GM23338 (cell line): Measurements from ENCODE around the gene FOXP1. TPM values are rescaled to one million over a fixed set of nuclear protein-coding genes. Genes with fewer than 3 reads are reported as not detected.

Experiments
- ATAC-seq: fragments of 200-7000 bp; cut with Tn5 transposase; 3 replicates; pipeline ENCODE4 v1.9.1; 2020
- DNase-seq: peaks from one replicate; pipeline ENCODE4 v3.0.0-alpha.2; 2015; ENCODE audit warnings: low spot score
- H2AFZ ChIP-seq: fragments of 200-600 bp; sonication (generic); 2 replicates; pipeline ENCODE4 v1.8.0; 2016; ENCODE audit warnings: antibody characterized with exemption, mild to moderate bottlenecking, moderate library complexity
- H3F3A ChIP-seq: fragments of 200-600 bp; sonication (generic); replicated peaks from 2 replicates; pipeline ENCODE4 v1.8.0; 2017; ENCODE audit warnings: antibody characterized with exemption, mixed run types, low read depth
- H3K27ac ChIP-seq: fragments of 200-600 bp; sonication (generic); 2 replicates; pipeline ENCODE4 v1.6.1; 2016; ENCODE audit warnings: low read depth
- H3K27me3 ChIP-seq: fragments of 200-600 bp; sonication (generic); 2 replicates; pipeline ENCODE4 v1.8.0; 2016; ENCODE audit warnings: mild to moderate bottlenecking, mixed run types, moderate library complexity; ENCODE audit not compliant: insufficient read depth
- H3K36me3 ChIP-seq: fragments of 200-600 bp; sonication (generic); 2 replicates; pipeline ENCODE4 v1.8.0; 2016; ENCODE audit warnings: mild to moderate bottlenecking; ENCODE audit not compliant: insufficient read depth
- H3K4me1 ChIP-seq: fragments of 200-600 bp; sonication (generic); 2 replicates; pipeline ENCODE4 v1.8.0; 2016; ENCODE audit warnings: mild to moderate bottlenecking, moderate library complexity; ENCODE audit not compliant: insufficient read depth
- H3K4me2 ChIP-seq: fragments of 200-600 bp; sonication (generic); 2 replicates; pipeline ENCODE4 v1.7.1; 2017; ENCODE audit warnings: mixed run types
- H3K4me3 ChIP-seq: fragments of 200-600 bp; sonication (generic); 2 replicates; pipeline ENCODE4 v1.6.1; 2016; ENCODE audit warnings: mixed run types
- H3K79me2 ChIP-seq: fragments of 200-600 bp; sonication (generic); replicated peaks from 2 replicates; pipeline ENCODE4 v1.8.0; 2017; ENCODE audit warnings: mild to moderate bottlenecking; ENCODE audit not compliant: insufficient read depth
- H3K9me2 ChIP-seq: fragments of 200-600 bp; sonication (generic); 2 replicates; pipeline ENCODE4 v1.8.0; 2017; ENCODE audit not compliant: insufficient read depth
- H4K20me1 ChIP-seq: fragments of 200-600 bp; sonication (generic); replicated peaks from 2 replicates; pipeline ENCODE4 v1.8.0; 2017; ENCODE audit warnings: mild to moderate bottlenecking; ENCODE audit not compliant: insufficient read depth
- H3K27ac Mint-ChIP-seq: 2 replicates; pipeline ENCODE4 v1.8.0; 2020; ENCODE audit warnings: inconsistent platforms, mild to moderate bottlenecking, moderate library complexity, mixed read lengths
- H3K27me3 Mint-ChIP-seq: 3 replicates; pipeline ENCODE4 v1.8.0; 2022; ENCODE audit warnings: low read depth, mild to moderate bottlenecking, moderate library complexity, mixed read lengths, inconsistent platforms; ENCODE audit not compliant: insufficient read depth, poor library complexity
- H3K36me3 Mint-ChIP-seq: 3 replicates; pipeline ENCODE4 v1.8.0; 2021; ENCODE audit warnings: low read depth, mild to moderate bottlenecking, inconsistent platforms, moderate library complexity, mixed read lengths
- H3K4me1 Mint-ChIP-seq: 3 replicates; pipeline ENCODE4 v1.8.0; 2020; ENCODE audit warnings: mild to moderate bottlenecking, inconsistent platforms, mixed read lengths
- H3K4me3 Mint-ChIP-seq: 3 replicates; pipeline ENCODE4 v1.8.0; 2021; ENCODE audit warnings: moderate library complexity, mild to moderate bottlenecking, inconsistent platforms, mixed read lengths
- H3K9me3 Mint-ChIP-seq: 3 replicates; pipeline ENCODE4 v1.8.0; 2020; ENCODE audit warnings: moderate library complexity, mild to moderate bottlenecking, inconsistent platforms, mixed read lengths
- CREB1 ChIP-seq: fragments of 250-450 bp; sonication (Bioruptor Pico); IDR thresholded peaks from 2 replicates; pipeline ENCODE4 v1.5.0; 2020; ENCODE audit warnings: low read depth, mild to moderate bottlenecking, moderate library complexity
- EZH2 ChIP-seq: fragments of 200-600 bp; sonication (generic); IDR thresholded peaks from one replicate; pipeline ENCODE4 v1.8.0; 2017; ENCODE audit warnings: antibody characterized with exemption, mild to moderate bottlenecking, low read depth; ENCODE audit not compliant: unreplicated experiment
- EZH2phosphoT487 ChIP-seq: fragments of 200-600 bp; sonication (generic); IDR thresholded peaks from one replicate; pipeline ENCODE4 v1.8.1; 2018; ENCODE audit warnings: antibody characterized with exemption; ENCODE audit not compliant: unreplicated experiment
- JUNB ChIP-seq: IDR thresholded peaks from one replicate; pipeline ENCODE4 v1.6.1; 2016; ENCODE audit warnings: antibody characterized with exemption; ENCODE audit not compliant: unreplicated experiment
- NANOG ChIP-seq: IDR thresholded peaks from 2 replicates; pipeline ENCODE4 v1.6.1; 2016; ENCODE audit warnings: antibody characterized with exemption, borderline replicate concordance
- POLR2AphosphoS5 ChIP-seq: IDR thresholded peaks from 2 replicates; pipeline ENCODE4 v1.6.1; 2016; ENCODE audit warnings: antibody characterized with exemption, low read depth
- STAT1 ChIP-seq: IDR thresholded peaks from one replicate; pipeline ENCODE4 v1.6.1; 2016; ENCODE audit warnings: antibody characterized with exemption; ENCODE audit not compliant: unreplicated experiment
- ZNF114 ChIP-seq: fragments of 250-450 bp; sonication (Bioruptor Pico); IDR thresholded peaks from 2 replicates; pipeline ENCODE4 v1.5.0; 2020; ENCODE audit warnings: mild to moderate bottlenecking, moderate library complexity
- polyA plus RNA-seq: library from polyadenylated mRNA; unstranded; fragments of >200 nt; fragmentation: Nextera tagmentation; extraction: Ambion mirVana; gene quantifications from 2 replicates; pipeline ENCODE4 v1.2.1, GENCODE V29; 2016
- total RNA-seq: library from RNA; depleted of rRNA; stranded (reverse); fragments of >200 nt; shearing (Covaris generic); gene quantifications from 2 replicates; pipeline ENCODE4 v1.2.3, GENCODE V29; 2014
- TF ChIP-seq, protein P1 (sequence below): IDR thresholded peaks from 2 replicates; pipeline ENCODE4 v1.6.1; 2016; ENCODE audit warnings: antibody characterized with exemption
- TF ChIP-seq, protein P2 (sequence below): IDR thresholded peaks from one replicate; pipeline ENCODE4 v1.6.1; 2018; ENCODE audit warnings: antibody characterized with exemption; ENCODE audit not compliant: unreplicated experiment
- TF ChIP-seq, protein P3 (sequence below), 2 experiments: fragments of 200-600 bp in 1 of 2; sonication (generic) in 1 of 2; conservative IDR thresholded peaks; 2 replicates each; pipeline versions ENCODE4 v1.5.1 to v1.6.1; 2016 to 2017; ENCODE audit warnings: antibody characterized with exemption in 2 of 2, low read depth in 2 of 2, mild to moderate bottlenecking in 2 of 2, moderate library complexity in 1 of 2
- TF ChIP-seq, protein P4 (sequence below): fragments of 250-450 bp; sonication (Bioruptor Pico); IDR thresholded peaks from 2 replicates; pipeline ENCODE4 v1.5.0; 2020; ENCODE audit warnings: mild to moderate bottlenecking, moderate library complexity

FOXP1 gene
- total and polyA plus RNA-seq, 2 experiments from 2014 or later: 32.9 to 35.5 TPM

DNA sequence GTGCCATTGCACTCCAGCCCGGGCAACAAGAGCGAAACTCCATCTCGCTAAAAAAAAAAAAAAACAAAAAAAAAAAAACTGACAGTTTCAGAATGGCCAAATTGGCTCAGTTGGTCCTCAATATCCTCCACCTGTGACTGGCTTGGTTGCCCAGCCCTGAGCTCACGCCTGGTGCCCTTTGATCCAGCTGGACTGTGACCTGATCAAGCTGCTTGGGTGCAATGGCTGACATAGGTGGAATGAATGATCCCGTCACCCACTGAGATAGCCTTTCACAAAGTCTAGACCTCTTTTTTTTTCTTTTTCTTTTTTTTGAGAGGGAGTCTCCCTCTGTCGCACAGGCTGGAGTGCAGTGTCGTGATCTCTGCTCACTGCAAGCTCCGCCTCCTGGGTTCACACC is 254.6 kb downstream of the FOXP1 start (continued):
- TF ChIP-seq, protein P1, sequence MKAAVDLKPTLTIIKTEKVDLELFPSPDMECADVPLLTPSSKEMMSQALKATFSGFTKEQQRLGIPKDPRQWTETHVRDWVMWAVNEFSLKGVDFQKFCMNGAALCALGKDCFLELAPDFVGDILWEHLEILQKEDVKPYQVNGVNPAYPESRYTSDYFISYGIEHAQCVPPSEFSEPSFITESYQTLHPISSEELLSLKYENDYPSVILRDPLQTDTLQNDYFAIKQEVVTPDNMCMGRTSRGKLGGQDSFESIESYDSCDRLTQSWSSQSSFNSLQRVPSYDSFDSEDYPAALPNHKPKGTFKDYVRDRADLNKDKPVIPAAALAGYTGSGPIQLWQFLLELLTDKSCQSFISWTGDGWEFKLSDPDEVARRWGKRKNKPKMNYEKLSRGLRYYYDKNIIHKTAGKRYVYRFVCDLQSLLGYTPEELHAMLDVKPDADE: no peak

DNA sequence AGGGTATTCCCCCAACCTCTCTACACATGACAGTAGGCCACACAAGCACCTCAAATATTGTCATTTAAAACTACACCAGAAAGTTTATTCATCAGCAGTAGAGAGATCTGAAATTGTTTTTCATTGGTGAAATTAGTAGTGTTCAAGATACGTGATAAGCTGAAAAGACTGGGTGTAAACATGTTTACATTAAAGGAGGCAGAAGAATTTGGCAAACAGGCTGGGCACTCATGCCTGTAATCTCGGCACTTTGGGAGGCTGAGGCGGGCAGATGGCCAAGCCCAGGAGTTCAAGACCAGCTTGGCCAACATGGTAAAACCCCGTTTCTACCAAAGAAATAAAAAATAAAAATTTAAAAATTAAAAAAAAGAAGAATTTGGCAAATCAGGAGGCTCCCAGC is 255.6 kb downstream of the FOXP1 start:
- H3K36me3 ChIP-seq: no peaks in the 10 kb centered on the region
- H3K4me3 ChIP-seq: no peak overlapping the region
- no peak overlapping the region for H3K4me2 ChIP-seq
- Mint-ChIP-seq H3K36me3 (peaks cover 18% of the 10 kb centered on the region), H3K9me3 (peaks cover 16% of the 10 kb centered on the region), H3K4me3 (no peak overlapping the region), H3K4me1 (no peaks in the 10 kb centered on the region; the same call in 2 of the 3 replicates), H3K27ac (no peak overlapping the region), H3K27me3 (peaks cover 3% of the 10 kb centered on the region)
- no peak for ATAC-seq
- no peak overlapping the region for H3K27ac ChIP-seq
- DNase-seq: no peak
- H3K27me3 ChIP-seq: no peaks in the 10 kb centered on the region
- no peaks in the 10 kb centered on the region for H3K9me2 ChIP-seq
- H3K4me1 ChIP-seq: no peaks in the 10 kb centered on the region
- H4K20me1 ChIP-seq: no peaks in the 10 kb centered on the region
- no peak overlapping the region for H2AFZ ChIP-seq
- 0 out of 2 replicates have a peak, but pooled peaks cover 3% of the 10 kb centered on the region for H3K79me2 ChIP-seq
- H3F3A ChIP-seq: no peaks in the 10 kb centered on the region
- TF ChIP-seq CREB1: no peak
- TF ChIP-seq POLR2AphosphoS5: no peak
- TF ChIP-seq ZNF114: no peak
- no peak for TF ChIP-seq STAT1
- TF ChIP-seq, protein P1: no peak
- TF ChIP-seq EZH2: no peak
- no peak for TF ChIP-seq JUNB
- TF ChIP-seq NANOG: no peak
- TF ChIP-seq EZH2phosphoT487: no peak
- TF ChIP-seq, protein P2, sequence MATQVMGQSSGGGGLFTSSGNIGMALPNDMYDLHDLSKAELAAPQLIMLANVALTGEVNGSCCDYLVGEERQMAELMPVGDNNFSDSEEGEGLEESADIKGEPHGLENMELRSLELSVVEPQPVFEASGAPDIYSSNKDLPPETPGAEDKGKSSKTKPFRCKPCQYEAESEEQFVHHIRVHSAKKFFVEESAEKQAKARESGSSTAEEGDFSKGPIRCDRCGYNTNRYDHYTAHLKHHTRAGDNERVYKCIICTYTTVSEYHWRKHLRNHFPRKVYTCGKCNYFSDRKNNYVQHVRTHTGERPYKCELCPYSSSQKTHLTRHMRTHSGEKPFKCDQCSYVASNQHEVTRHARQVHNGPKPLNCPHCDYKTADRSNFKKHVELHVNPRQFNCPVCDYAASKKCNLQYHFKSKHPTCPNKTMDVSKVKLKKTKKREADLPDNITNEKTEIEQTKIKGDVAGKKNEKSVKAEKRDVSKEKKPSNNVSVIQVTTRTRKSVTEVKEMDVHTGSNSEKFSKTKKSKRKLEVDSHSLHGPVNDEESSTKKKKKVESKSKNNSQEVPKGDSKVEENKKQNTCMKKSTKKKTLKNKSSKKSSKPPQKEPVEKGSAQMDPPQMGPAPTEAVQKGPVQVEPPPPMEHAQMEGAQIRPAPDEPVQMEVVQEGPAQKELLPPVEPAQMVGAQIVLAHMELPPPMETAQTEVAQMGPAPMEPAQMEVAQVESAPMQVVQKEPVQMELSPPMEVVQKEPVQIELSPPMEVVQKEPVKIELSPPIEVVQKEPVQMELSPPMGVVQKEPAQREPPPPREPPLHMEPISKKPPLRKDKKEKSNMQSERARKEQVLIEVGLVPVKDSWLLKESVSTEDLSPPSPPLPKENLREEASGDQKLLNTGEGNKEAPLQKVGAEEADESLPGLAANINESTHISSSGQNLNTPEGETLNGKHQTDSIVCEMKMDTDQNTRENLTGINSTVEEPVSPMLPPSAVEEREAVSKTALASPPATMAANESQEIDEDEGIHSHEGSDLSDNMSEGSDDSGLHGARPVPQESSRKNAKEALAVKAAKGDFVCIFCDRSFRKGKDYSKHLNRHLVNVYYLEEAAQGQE: no peak
- TF ChIP-seq, protein P3, sequence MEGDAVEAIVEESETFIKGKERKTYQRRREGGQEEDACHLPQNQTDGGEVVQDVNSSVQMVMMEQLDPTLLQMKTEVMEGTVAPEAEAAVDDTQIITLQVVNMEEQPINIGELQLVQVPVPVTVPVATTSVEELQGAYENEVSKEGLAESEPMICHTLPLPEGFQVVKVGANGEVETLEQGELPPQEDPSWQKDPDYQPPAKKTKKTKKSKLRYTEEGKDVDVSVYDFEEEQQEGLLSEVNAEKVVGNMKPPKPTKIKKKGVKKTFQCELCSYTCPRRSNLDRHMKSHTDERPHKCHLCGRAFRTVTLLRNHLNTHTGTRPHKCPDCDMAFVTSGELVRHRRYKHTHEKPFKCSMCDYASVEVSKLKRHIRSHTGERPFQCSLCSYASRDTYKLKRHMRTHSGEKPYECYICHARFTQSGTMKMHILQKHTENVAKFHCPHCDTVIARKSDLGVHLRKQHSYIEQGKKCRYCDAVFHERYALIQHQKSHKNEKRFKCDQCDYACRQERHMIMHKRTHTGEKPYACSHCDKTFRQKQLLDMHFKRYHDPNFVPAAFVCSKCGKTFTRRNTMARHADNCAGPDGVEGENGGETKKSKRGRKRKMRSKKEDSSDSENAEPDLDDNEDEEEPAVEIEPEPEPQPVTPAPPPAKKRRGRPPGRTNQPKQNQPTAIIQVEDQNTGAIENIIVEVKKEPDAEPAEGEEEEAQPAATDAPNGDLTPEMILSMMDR (conservative IDR thresholded peaks at IDR 0.05; ENCODE audit: low read depth in 2 of 2): no peak
- TF ChIP-seq, protein P4, sequence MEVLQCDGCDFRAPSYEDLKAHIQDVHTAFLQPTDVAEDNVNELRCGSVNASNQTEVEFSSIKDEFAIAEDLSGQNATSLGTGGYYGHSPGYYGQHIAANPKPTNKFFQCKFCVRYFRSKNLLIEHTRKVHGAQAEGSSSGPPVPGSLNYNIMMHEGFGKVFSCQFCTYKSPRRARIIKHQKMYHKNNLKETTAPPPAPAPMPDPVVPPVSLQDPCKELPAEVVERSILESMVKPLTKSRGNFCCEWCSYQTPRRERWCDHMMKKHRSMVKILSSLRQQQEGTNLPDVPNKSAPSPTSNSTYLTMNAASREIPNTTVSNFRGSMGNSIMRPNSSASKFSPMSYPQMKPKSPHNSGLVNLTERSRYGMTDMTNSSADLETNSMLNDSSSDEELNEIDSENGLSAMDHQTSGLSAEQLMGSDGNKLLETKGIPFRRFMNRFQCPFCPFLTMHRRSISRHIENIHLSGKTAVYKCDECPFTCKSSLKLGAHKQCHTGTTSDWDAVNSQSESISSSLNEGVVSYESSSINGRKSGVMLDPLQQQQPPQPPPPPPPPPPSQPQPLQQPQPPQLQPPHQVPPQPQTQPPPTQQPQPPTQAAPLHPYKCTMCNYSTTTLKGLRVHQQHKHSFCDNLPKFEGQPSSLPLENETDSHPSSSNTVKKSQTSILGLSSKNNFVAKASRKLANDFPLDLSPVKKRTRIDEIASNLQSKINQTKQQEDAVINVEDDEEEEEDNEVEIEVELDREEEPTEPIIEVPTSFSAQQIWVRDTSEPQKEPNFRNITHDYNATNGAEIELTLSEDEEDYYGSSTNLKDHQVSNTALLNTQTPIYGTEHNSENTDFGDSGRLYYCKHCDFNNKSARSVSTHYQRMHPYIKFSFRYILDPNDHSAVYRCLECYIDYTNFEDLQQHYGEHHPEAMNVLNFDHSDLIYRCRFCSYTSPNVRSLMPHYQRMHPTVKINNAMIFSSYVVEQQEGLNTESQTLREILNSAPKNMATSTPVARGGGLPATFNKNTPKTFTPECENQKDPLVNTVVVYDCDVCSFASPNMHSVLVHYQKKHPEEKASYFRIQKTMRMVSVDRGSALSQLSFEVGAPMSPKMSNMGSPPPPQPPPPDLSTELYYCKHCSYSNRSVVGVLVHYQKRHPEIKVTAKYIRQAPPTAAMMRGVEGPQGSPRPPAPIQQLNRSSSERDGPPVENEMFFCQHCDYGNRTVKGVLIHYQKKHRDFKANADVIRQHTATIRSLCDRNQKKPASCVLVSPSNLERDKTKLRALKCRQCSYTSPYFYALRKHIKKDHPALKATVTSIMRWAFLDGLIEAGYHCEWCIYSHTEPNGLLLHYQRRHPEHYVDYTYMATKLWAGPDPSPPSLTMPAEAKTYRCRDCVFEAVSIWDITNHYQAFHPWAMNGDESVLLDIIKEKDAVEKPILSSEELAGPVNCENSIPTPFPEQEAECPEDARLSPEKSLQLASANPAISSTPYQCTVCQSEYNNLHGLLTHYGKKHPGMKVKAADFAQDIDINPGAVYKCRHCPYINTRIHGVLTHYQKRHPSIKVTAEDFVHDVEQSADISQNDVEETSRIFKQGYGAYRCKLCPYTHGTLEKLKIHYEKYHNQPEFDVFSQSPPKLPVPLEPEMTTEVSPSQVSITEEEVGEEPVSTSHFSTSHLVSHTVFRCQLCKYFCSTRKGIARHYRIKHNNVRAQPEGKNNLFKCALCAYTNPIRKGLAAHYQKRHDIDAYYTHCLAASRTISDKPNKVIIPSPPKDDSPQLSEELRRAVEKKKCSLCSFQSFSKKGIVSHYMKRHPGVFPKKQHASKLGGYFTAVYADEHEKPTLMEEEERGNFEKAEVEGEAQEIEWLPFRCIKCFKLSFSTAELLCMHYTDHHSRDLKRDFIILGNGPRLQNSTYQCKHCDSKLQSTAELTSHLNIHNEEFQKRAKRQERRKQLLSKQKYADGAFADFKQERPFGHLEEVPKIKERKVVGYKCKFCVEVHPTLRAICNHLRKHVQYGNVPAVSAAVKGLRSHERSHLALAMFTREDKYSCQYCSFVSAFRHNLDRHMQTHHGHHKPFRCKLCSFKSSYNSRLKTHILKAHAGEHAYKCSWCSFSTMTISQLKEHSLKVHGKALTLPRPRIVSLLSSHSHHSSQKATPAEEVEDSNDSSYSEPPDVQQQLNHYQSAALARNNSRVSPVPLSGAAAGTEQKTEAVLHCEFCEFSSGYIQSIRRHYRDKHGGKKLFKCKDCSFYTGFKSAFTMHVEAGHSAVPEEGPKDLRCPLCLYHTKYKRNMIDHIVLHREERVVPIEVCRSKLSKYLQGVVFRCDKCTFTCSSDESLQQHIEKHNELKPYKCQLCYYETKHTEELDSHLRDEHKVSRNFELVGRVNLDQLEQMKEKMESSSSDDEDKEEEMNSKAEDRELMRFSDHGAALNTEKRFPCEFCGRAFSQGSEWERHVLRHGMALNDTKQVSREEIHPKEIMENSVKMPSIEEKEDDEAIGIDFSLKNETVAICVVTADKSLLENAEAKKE (CRISPR knock-in tag): no peak
